ENCODE results near the gene PTPRU.

The PTPRU gene

DNA sequence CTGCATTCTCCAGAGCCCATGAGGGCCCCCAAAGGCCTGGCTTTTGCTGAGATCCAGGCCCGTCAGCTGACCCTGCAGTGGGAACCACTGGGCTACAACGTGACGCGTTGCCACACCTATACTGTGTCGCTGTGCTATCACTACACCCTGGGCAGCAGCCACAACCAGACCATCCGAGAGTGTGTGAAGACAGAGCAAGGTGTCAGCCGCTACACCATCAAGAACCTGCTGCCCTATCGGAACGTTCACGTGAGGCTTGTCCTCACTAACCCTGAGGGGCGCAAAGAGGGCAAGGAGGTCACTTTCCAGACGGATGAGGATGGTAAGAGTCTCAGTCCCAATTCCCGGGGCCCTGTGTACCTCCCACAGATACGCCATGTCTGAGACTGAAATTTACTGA, 39.1 kb downstream of the PTPRU start:
- Histone ChIP-seq H3K79me2 (ENCODE audit: low read length) (no peaks in the 10 kb centered on the region), H3K9ac (ENCODE audit: low read length) (no peak overlapping the region)
- TF ChIP-seq EZH2phosphoT487 (IDR thresholded peaks at IDR 0.05; ENCODE audit: low read length) (no peak), EZH2 (optimal IDR thresholded peaks at IDR 0.05; ENCODE audit: low read depth, low read length) (no peak)
- TF ChIP-seq, protein P1, sequence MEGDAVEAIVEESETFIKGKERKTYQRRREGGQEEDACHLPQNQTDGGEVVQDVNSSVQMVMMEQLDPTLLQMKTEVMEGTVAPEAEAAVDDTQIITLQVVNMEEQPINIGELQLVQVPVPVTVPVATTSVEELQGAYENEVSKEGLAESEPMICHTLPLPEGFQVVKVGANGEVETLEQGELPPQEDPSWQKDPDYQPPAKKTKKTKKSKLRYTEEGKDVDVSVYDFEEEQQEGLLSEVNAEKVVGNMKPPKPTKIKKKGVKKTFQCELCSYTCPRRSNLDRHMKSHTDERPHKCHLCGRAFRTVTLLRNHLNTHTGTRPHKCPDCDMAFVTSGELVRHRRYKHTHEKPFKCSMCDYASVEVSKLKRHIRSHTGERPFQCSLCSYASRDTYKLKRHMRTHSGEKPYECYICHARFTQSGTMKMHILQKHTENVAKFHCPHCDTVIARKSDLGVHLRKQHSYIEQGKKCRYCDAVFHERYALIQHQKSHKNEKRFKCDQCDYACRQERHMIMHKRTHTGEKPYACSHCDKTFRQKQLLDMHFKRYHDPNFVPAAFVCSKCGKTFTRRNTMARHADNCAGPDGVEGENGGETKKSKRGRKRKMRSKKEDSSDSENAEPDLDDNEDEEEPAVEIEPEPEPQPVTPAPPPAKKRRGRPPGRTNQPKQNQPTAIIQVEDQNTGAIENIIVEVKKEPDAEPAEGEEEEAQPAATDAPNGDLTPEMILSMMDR (IDR thresholded peaks at IDR 0.05; ENCODE audit: low read length): no peak

DNA sequence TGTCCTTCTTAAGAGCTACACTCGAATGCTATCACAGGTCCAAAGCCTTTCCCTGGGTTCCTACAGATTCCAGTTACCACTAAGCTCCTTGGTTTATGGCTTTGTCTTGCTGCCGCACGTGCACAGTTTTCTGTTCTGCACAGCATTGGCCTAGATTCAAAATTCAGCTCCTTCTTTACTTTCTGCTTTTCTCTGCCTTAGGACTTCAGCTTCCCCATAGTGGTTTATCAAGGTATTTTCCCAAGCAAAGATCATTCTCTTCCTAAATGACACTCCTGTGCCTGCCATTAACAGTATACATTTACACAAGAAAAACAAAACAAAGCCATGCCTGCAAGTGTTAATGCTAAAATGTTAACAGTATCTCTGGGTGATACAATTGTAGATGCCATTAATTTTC, 41.8 kb downstream of the PTPRU start:
- no peak overlapping the region for H3K27ac ChIP-seq (ENCODE audit: low read length)
- TF ChIP-seq, protein P1 (IDR thresholded peaks at IDR 0.05; ENCODE audit: low read length): no peak
- TF ChIP-seq EZH2 (optimal IDR thresholded peaks at IDR 0.05; ENCODE audit: low read depth, low read length) (no peak), EZH2phosphoT487 (IDR thresholded peaks at IDR 0.05; ENCODE audit: low read length) (no peak)
- H3K27me3 ChIP-seq (replicated peaks; ENCODE audit: insufficient read depth, low read length): peaks cover 93% of the 10 kb centered on the region
- H3K9me3 ChIP-seq (replicated peaks; ENCODE audit: insufficient read depth, low read length): no peaks in the 10 kb centered on the region
- no peak for DNase-seq
- no peak overlapping the region for H2AFZ ChIP-seq (ENCODE audit: low read length)
- no peaks in the 10 kb centered on the region for H3K9me2 ChIP-seq (replicated peaks; ENCODE audit: insufficient read depth, low read length)
- no peaks in the 10 kb centered on the region for H3F3A ChIP-seq (ENCODE audit: insufficient read depth, low read length)
- H4K20me1 ChIP-seq (ENCODE audit: insufficient read depth, low read length): no peaks in the 10 kb centered on the region
- H3K36me3 ChIP-seq (replicated peaks; ENCODE audit: insufficient read depth, low read length): no peaks in the 10 kb centered on the region
- H3K79me2 ChIP-seq (ENCODE audit: low read length): no peaks in the 10 kb centered on the region
- no peak overlapping the region for H3K4me3 ChIP-seq (ENCODE audit: low read length)
- H3K4me1 ChIP-seq (ENCODE audit: low read length): no peaks in the 10 kb centered on the region
- no peak overlapping the region for H3K9ac ChIP-seq (ENCODE audit: low read length)
- H3K4me2 ChIP-seq (ENCODE audit: low read depth, low read length): no peak overlapping the region

More for the DNA sequence above, 39.1 kb downstream of the PTPRU start:
- no peak overlapping the region for H3K4me2 ChIP-seq (ENCODE audit: low read depth, low read length)
- H3K9me2 ChIP-seq (replicated peaks; ENCODE audit: insufficient read depth, low read length): no peaks in the 10 kb centered on the region
- no peaks in the 10 kb centered on the region for H3F3A ChIP-seq (ENCODE audit: insufficient read depth, low read length)
- no peaks in the 10 kb centered on the region for H3K36me3 ChIP-seq (replicated peaks; ENCODE audit: insufficient read depth, low read length)
- no peak for DNase-seq
- H2AFZ ChIP-seq (ENCODE audit: low read length): no peak overlapping the region
- no peaks in the 10 kb centered on the region for H3K4me1 ChIP-seq (ENCODE audit: low read length)
- H4K20me1 ChIP-seq (ENCODE audit: insufficient read depth, low read length): no peaks in the 10 kb centered on the region
- H3K9me3 ChIP-seq (replicated peaks; ENCODE audit: insufficient read depth, low read length): no peaks in the 10 kb centered on the region
- peaks cover 97% of the 10 kb centered on the region for H3K27me3 ChIP-seq (replicated peaks; ENCODE audit: insufficient read depth, low read length)
- H3K27ac ChIP-seq (ENCODE audit: low read length): no peak overlapping the region
- no peak overlapping the region for H3K4me3 ChIP-seq (ENCODE audit: low read length)

DNA sequence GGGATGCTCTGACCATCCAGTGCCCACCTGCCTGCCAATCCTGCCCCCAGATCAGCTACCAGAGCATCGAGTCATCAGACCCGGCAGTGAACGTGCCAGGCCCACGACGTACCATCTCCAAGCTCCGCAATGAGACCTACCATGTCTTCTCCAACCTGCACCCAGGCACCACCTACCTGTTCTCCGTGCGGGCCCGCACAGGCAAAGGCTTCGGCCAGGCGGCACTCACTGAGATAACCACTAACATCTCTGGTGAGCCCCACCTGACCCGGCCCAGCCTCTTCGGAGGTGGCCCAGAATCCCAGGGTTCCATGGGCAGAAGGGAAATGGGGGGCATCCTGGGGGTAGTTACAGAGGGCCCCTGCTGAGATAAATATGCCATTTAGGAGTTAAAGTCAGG, 43.1 kb downstream of the PTPRU start:
- no peak overlapping the region for H3K4me3 ChIP-seq (ENCODE audit: low read length)
- H3K4me1 ChIP-seq (ENCODE audit: low read length): no peaks in the 10 kb centered on the region
- no peaks in the 10 kb centered on the region for H3K9me2 ChIP-seq (replicated peaks; ENCODE audit: insufficient read depth, low read length)
- H4K20me1 ChIP-seq (ENCODE audit: insufficient read depth, low read length): no peaks in the 10 kb centered on the region
- no peak overlapping the region for H2AFZ ChIP-seq (ENCODE audit: low read length)
- H3K9ac ChIP-seq (ENCODE audit: low read length): no peak overlapping the region
- no peaks in the 10 kb centered on the region for H3K9me3 ChIP-seq (replicated peaks; ENCODE audit: insufficient read depth, low read length)
- no peak for DNase-seq
- H3F3A ChIP-seq (ENCODE audit: insufficient read depth, low read length): no peaks in the 10 kb centered on the region
- H3K27me3 ChIP-seq (replicated peaks; ENCODE audit: insufficient read depth, low read length): peaks cover 91% of the 10 kb centered on the region
- H3K36me3 ChIP-seq (replicated peaks; ENCODE audit: insufficient read depth, low read length): no peaks in the 10 kb centered on the region
- no peaks in the 10 kb centered on the region for H3K79me2 ChIP-seq (ENCODE audit: low read length)
- TF ChIP-seq, protein P1 (IDR thresholded peaks at IDR 0.05; ENCODE audit: low read length): no peak
- TF ChIP-seq EZH2 (optimal IDR thresholded peaks at IDR 0.05; ENCODE audit: low read depth, low read length) (no peak), EZH2phosphoT487 (IDR thresholded peaks at IDR 0.05; ENCODE audit: low read length) (no peak)
- H3K27ac ChIP-seq (ENCODE audit: low read length): no peak overlapping the region
- no peak overlapping the region for H3K4me2 ChIP-seq (ENCODE audit: low read depth, low read length)
